Suprapubic skin (tissue), 4 donors: Measurements from ENCODE around the gene STPG3.

ENCODE experiments used
- EP300 ChIP-seq: sonication (generic); formaldehyde crosslinking; IDR thresholded peaks from one replicate; pipeline ENCODE4 v1.6.1; 2017; ENCODE audit warnings: antibody characterized with exemption
- POLR2A ChIP-seq, 2 donors: fragments of 450-650 bp; IDR thresholded peaks; one replicate each; pipeline ENCODE4 v1.6.1; 2017; ENCODE audit warnings: antibody characterized with exemption in 2 of 2, mild to moderate bottlenecking in 2 of 2, moderate library complexity in 2 of 2
- POLR2AphosphoS5 ChIP-seq, 3 donors: sonication (generic); formaldehyde crosslinking; IDR thresholded peaks; one replicate each; pipeline ENCODE4 v1.6.1; 2017; ENCODE audit warnings: antibody characterized with exemption in 3 of 3
- TF ChIP-seq, protein P1 (sequence below), 2 donors: fragments of 200-600 bp in 1 of 2; fragments of 450-650 bp in 1 of 2; sonication (generic) in 1 of 2; IDR thresholded peaks; one replicate each; pipeline ENCODE4 v1.5.1; 2016 to 2019; ENCODE audit warnings: antibody characterized with exemption in 2 of 2, mild to moderate bottlenecking in 1 of 2, moderate library complexity in 1 of 2

DNA sequence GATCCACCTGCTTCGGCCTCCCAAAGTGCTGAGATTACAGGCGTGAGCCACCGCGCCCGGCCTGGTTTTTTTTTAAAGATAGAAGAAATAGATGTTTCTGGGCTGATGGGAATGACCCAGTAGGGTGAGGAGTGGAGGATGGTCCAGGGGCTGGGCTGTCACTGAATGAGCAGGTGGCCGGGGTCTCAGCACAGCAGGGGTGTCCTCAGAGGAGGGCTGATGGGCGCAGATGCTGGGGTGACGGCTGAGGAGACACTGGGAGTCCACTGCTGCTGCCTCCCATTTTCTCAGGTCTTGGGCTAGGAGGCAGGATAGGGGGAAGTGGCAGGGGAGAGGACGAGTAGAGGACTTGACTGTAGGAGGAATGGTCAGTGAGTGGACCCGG lies 24.1 kb downstream of the STPG3 start:
- no peak for TF ChIP-seq POLR2A (IDR thresholded peaks at IDR 0.05)
- TF ChIP-seq, protein P1, sequence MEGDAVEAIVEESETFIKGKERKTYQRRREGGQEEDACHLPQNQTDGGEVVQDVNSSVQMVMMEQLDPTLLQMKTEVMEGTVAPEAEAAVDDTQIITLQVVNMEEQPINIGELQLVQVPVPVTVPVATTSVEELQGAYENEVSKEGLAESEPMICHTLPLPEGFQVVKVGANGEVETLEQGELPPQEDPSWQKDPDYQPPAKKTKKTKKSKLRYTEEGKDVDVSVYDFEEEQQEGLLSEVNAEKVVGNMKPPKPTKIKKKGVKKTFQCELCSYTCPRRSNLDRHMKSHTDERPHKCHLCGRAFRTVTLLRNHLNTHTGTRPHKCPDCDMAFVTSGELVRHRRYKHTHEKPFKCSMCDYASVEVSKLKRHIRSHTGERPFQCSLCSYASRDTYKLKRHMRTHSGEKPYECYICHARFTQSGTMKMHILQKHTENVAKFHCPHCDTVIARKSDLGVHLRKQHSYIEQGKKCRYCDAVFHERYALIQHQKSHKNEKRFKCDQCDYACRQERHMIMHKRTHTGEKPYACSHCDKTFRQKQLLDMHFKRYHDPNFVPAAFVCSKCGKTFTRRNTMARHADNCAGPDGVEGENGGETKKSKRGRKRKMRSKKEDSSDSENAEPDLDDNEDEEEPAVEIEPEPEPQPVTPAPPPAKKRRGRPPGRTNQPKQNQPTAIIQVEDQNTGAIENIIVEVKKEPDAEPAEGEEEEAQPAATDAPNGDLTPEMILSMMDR (IDR thresholded peaks at IDR 0.05) = no peak
- TF ChIP-seq POLR2AphosphoS5 (IDR thresholded peaks at IDR 0.05) = no peak
- TF ChIP-seq EP300 = no peak
